22Rv1 (cell line): ENCODE data around the gene ALPL.
"Not testable (repeated sequence)": the region's sequence is repeated elsewhere in the genome, so short reads cannot be mapped to it uniquely, and the experiment has no call there.

Source experiments
- H3K27ac ChIP-seq: fragments of 450-650 bp; 2 replicates; pipeline ENCODE4 v1.5.1; 2017
- CTCF ChIP-seq: fragments of 450-650 bp; IDR thresholded peaks from 2 replicates; pipeline ENCODE4 v1.5.1; 2017; ENCODE audit warnings: mild to moderate bottlenecking
- ZFX ChIP-seq: fragments of 450-650 bp; IDR thresholded peaks from 2 replicates; pipeline ENCODE4 v1.6.1; 2017; ENCODE audit warnings: antibody characterized with exemption, borderline replicate concordance

Gene ALPL

GRCh38 chr1:21509351-21510112, at the start of gene ALPL:
Gene ALPL, plus strand, starts transcription at chr1:21509423. Its CDS starts 44,659 bp downstream, at chr1:21554082.
- TF ChIP-seq ZFX (no peak), CTCF (peak; percentile 38)
- H3K27ac ChIP-seq: no peak within 1 kb of the TSS

DNA sequence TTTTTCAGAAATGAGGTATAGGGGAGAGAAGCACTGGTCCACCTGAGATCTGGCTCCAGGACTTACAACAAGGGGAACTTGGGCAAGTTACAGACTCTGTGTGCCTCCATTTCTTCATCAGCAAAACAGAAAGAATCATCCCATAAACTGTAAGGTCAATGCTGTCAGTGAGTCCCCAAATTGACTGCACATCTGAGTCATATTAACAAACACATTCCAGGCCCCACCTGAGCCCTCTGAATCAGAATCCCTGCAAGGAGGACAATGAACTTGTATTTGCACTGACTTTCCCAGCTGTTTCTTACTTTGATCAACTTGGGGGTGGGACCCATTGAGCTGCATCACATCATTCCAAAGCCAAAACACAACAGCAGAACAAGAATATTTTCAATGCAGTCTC, 44.1 kb upstream of the ALPL start:
- not testable (repeated sequence) for H3K27ac ChIP-seq

DNA sequence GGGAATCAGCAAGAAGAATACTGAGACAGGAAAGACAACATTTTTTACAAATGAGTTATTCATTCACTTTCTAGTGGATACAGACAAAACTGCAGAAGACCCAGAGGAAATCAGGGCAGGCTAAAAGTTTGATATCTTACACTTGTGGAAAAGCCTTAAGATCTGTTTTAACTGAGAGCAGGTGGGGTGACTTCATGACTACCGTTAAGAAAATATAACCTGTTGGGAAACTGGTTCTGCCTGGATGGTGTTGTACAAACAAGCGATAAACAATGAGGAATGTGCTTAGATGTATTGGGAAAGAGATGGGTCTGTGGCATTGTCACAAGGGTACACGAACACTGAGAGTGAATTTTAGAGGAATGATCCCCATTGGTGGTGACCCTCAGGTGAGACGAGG, 41.3 kb upstream of the ALPL start:
- H3K27ac ChIP-seq: not testable (repeated sequence)

GRCh38 chr1:21468599-21468998, 40.6 kb upstream of the ALPL start:
- no peak for TF ChIP-seq ZFX
- TF ChIP-seq CTCF: peak; percentile 47
- no peak overlapping the region for H3K27ac ChIP-seq

DNA sequence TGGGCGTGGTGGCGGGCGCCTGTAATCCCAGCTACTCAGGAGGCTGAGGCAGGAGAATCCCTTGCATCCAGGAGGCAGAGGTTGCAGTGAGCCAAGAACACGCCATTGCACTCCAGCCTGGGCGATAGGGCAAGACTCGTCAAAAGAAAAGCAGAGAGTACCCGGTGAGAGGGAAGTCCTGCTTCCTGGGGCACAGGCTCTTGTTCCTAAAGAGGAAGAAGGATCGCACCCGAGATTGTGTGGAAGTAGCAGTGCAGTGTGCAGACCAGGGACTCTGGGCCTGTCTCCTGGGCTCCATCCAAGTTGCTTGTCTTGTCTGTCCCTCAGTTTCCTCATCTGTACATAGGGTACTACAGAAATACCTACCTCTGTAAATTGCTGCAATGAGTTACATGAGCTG, 39.6 kb upstream of the ALPL start:
- no peak overlapping the region for H3K27ac ChIP-seq
- TF ChIP-seq ZFX (no peak), CTCF (no peak)

GRCh38 chr1:21472861-21473260, 36.4 kb upstream of the ALPL start:
- TF ChIP-seq ZFX: no peak
- no peak for TF ChIP-seq CTCF
- H3K27ac ChIP-seq: no peak overlapping the region

DNA sequence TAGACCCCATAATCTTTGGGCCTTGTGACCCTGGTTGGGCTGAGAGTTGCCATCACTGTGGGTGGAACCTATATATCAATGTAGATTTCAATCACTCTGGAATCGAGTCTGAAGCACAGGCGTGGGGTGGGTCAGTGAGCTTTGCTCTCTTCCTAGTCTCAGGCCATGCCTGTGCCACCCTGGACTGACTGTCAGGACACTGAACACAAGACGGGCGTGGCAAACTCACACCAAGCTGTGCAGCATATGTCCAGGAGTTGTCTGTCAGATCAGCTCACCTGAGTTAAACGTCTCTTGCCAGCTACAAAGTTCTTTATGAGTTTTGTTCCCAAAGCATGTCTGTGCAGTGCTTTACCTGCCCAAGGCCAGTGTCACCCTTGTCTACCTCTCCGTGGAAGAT, 30.9 kb upstream of the ALPL start:
- no peak overlapping the region for H3K27ac ChIP-seq
- TF ChIP-seq ZFX (no peak), CTCF (no peak)

DNA sequence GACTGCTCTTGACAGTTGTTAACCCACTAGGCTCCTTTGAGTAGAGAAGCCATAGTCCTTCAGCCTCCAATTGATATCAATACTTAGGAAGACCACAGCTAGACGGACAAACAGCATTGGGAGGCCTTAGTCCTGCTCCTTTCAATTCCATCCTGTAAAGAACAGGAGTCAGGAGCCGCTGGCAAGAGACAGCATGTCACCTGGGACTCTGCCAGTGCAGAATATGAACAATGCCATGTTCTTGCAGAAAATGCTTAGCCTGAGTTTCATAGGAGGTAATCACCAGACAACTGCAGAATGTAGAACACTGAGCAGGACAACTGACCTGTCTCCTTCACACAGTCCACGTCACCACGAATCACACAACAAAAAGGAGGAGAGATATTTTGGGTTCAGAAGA, 25.3 kb upstream of the ALPL start:
- H3K27ac ChIP-seq: not testable (repeated sequence)

DNA sequence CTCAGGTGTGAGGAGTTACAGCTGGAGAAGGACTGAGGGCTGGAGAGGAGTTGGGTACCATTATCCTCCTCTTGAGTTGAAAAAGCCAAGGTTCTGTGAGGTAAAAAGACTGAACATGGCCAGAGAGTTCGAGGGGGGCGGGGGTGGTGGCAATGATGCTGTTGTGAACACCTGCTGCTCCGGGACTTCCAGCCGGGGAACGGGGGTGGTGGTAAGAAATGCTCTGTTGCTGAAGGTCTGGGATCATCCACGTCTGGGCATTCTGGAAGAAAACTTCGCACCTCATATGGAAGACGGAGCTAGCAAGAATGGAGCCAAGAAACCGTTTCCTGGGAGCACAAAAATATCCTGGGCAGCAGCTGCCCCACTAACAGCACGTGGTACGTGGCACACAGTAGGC, 20.1 kb upstream of the ALPL start:
- no peak overlapping the region for H3K27ac ChIP-seq
- no peak for TF ChIP-seq CTCF
- TF ChIP-seq ZFX: no peak
